ENCODE measurements around the gene C1QTNF6.
A peak's percentile ranks its signal among the peaks of the same experiment; 100 is the strongest.

Gene C1QTNF6

GRCh38 chr22:37139762-37140161 lies 48.3 kb downstream of the C1QTNF6 start:
- DNase-seq: no peak

- DNase-seq: no peak
Measured at GRCh38 chr22:37138849-37139561, 49.0 kb downstream of the C1QTNF6 start.

- peak; percentile 52 for DNase-seq
Measured at GRCh38 chr22:37137903-37138665, 50.0 kb downstream of the C1QTNF6 start.

GRCh38 chr22:37137131-37137530 lies 50.9 kb downstream of the C1QTNF6 start:
- no peak for DNase-seq

- no peak for DNase-seq
Measured at GRCh38 chr22:37135023-37135422, 53.0 kb downstream of the C1QTNF6 start.

- no peak for DNase-seq
Measured at GRCh38 chr22:37133304-37134018, 54.6 kb downstream of the C1QTNF6 start.

GRCh38 chr22:37132773-37133172 lies 55.3 kb downstream of the C1QTNF6 start:
- DNase-seq: no peak
